22Rv1 (cell line): ENCODE measurements around the gene TEX261.

Source experiments
- ZFX ChIP-seq: fragments of 450-650 bp; IDR thresholded peaks from 2 replicates; pipeline ENCODE4 v1.6.1; 2017; ENCODE audit warnings: antibody characterized with exemption, borderline replicate concordance
- TF ChIP-seq, protein P1 (sequence below): fragments of 450-650 bp; IDR thresholded peaks from 2 replicates; pipeline ENCODE4 v1.5.1; 2017; ENCODE audit warnings: mild to moderate bottlenecking

DNA sequence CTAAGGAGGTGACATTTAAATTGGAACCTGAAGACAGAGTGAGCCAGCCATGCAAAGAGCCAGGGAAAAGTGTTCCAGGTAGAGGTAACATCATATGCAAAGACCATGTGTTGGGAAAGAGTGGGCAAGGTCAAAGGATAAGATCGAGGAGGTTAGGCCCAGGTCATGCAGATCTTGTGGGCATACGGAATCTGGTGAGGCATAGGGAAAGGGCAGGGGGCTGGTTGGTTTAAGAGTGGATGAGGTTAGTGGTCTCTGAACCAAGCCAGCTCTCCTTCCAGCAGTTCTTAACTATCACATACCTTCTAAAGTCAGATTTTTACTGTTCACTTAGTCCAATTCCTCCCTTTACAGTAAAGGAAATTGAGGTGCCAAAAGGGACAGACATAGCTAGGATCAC lies 13.3 kb downstream of the TEX261 start:
- TF ChIP-seq, protein P1, sequence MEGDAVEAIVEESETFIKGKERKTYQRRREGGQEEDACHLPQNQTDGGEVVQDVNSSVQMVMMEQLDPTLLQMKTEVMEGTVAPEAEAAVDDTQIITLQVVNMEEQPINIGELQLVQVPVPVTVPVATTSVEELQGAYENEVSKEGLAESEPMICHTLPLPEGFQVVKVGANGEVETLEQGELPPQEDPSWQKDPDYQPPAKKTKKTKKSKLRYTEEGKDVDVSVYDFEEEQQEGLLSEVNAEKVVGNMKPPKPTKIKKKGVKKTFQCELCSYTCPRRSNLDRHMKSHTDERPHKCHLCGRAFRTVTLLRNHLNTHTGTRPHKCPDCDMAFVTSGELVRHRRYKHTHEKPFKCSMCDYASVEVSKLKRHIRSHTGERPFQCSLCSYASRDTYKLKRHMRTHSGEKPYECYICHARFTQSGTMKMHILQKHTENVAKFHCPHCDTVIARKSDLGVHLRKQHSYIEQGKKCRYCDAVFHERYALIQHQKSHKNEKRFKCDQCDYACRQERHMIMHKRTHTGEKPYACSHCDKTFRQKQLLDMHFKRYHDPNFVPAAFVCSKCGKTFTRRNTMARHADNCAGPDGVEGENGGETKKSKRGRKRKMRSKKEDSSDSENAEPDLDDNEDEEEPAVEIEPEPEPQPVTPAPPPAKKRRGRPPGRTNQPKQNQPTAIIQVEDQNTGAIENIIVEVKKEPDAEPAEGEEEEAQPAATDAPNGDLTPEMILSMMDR, result no peak
- TF ChIP-seq ZFX, result no peak
